ENCODE measurements around the gene DMPK. TPM values are rescaled to one million over a fixed set of nuclear protein-coding genes. Genes with fewer than 3 reads are reported as not detected.

Gene DMPK
- 10 to 100 TPM; 18.9 to 32.6 (median 26.3) TPM for total RNA-seq

GRCh38 chr19:45782162-45782691, at the start of gene DMPK:
Gene DMPK (minus strand): TSS chr19:45782490. CDS start chr19:45782352, 138 bp downstream.
- WGBS, 2 donors = 0 to 3% methylated on average over 2 to 7 of the region's 18 CpGs
- Histone ChIP-seq H3K4me3 (replicated peaks in 1 of 3) (peak within 1 kb of the TSS in 1 of 3 donors; percentile 24), H3K27ac (peak within 1 kb of the TSS; percentile 62 to 79 (median 65)), H3K4me1 (peaks cover 30 to 35% of the 10 kb centered on the region in 2 donors), H3K9me3 (no peaks in the 10 kb centered on the region), H3K27me3 (no peaks in the 10 kb centered on the region), H3K36me3 (peaks cover 22% of the 10 kb centered on the region in 2 donors)
- DNase-seq = peak in 1 of 2 donors; percentile 35
- TF ChIP-seq CTCF (IDR thresholded peaks at IDR 0.05) (no peak), POLR2A (IDR thresholded peaks at IDR 0.05) (no peak)
- intact Hi-C loops (cut with DNase I) = no loop called here

GRCh38 chr19:45828945-45829344, 46.7 kb upstream of the DMPK start:
- H3K36me3 ChIP-seq = peaks cover 83 to 90% of the 10 kb centered on the region in 2 donors
- 93 to 98% methylated on average over 16 of the region's 16 CpGs for WGBS, 2 donors
- H3K27ac ChIP-seq = no peak overlapping the region
- H3K4me1 ChIP-seq = no peaks in the 10 kb centered on the region
- no peaks in the 10 kb centered on the region for H3K27me3 ChIP-seq
- intact Hi-C loops (cut with DNase I) = no loop called here
- no peak for DNase-seq
- TF ChIP-seq POLR2A (IDR thresholded peaks at IDR 0.05) = no peak
- TF ChIP-seq CTCF (IDR thresholded peaks at IDR 0.05) = no peak
- H3K4me3 ChIP-seq (replicated peaks in 1 of 3) = no peak overlapping the region
- H3K9me3 ChIP-seq = no peaks in the 10 kb centered on the region

- intact Hi-C loops (cut with DNase I) = no loop called here
Observed at GRCh38 chr19:45828523-45828922, 46.2 kb upstream of the DMPK start.

GRCh38 chr19:45827459-45828093, 45.3 kb upstream of the DMPK start:
- TF ChIP-seq CTCF (IDR thresholded peaks at IDR 0.05) (no peak), POLR2A (IDR thresholded peaks at IDR 0.05) (no peak)
- no peaks in the 10 kb centered on the region for H3K27me3 ChIP-seq
- 86 to 97% methylated on average over 12 to 13 of the region's 16 CpGs for WGBS, 2 donors
- peaks cover 82 to 91% of the 10 kb centered on the region in 2 donors for H3K36me3 ChIP-seq
- intact Hi-C loops (cut with DNase I) = no loop called here
- H3K27ac ChIP-seq = no peak overlapping the region
- no peak overlapping the region for H3K4me3 ChIP-seq (replicated peaks in 1 of 3)
- no peak for DNase-seq
- no peaks in the 10 kb centered on the region for H3K9me3 ChIP-seq
- H3K4me1 ChIP-seq = no peaks in the 10 kb centered on the region

More at GRCh38 chr19:45828523-45828922, 46.2 kb upstream of the DMPK start:
- no peaks in the 10 kb centered on the region for H3K4me1 ChIP-seq
- 83 to 88% methylated on average over 9 of the region's 9 CpGs for WGBS, 2 donors
- no peaks in the 10 kb centered on the region for H3K9me3 ChIP-seq
- no peak overlapping the region for H3K27ac ChIP-seq
- H3K36me3 ChIP-seq = peaks cover 86% of the 10 kb centered on the region in 2 donors
- no peaks in the 10 kb centered on the region for H3K27me3 ChIP-seq
- DNase-seq = no peak
- no peak overlapping the region for H3K4me3 ChIP-seq (replicated peaks in 1 of 3)
- TF ChIP-seq CTCF (IDR thresholded peaks at IDR 0.05) (no peak), POLR2A (IDR thresholded peaks at IDR 0.05) (no peak)

- no peaks in the 10 kb centered on the region for H3K4me1 ChIP-seq
- WGBS, 2 donors = 85 to 94% methylated on average over 7 to 11 of the region's 11 CpGs
- no peaks in the 10 kb centered on the region for H3K9me3 ChIP-seq
- H3K36me3 ChIP-seq = peaks cover 77 to 90% of the 10 kb centered on the region in 2 donors
- no peak overlapping the region for H3K4me3 ChIP-seq (replicated peaks in 1 of 3)
- H3K27me3 ChIP-seq = no peaks in the 10 kb centered on the region
- intact Hi-C loops (cut with DNase I) = no loop called here
- no peak overlapping the region for H3K27ac ChIP-seq
- TF ChIP-seq CTCF (IDR thresholded peaks at IDR 0.05) (no peak), POLR2A (IDR thresholded peaks at IDR 0.05) (no peak)
- DNase-seq = no peak
Observed at GRCh38 chr19:45826934-45827333, 44.6 kb upstream of the DMPK start.
